Measurements from ENCODE around the gene SMIM10. TPM values are rescaled to one million over a fixed set of nuclear protein-coding genes. Genes with fewer than 3 reads are reported as not detected.
"Not testable (repeated sequence)": the region's sequence is repeated elsewhere in the genome, so short reads cannot be mapped to it uniquely, and the experiment has no call there.

Gene SMIM10
- total and polyA plus RNA-seq, 2 donors (not counting 1 experiment from before 2014, with no cell fraction given), result 10.2 to 12.6 TPM

DNA sequence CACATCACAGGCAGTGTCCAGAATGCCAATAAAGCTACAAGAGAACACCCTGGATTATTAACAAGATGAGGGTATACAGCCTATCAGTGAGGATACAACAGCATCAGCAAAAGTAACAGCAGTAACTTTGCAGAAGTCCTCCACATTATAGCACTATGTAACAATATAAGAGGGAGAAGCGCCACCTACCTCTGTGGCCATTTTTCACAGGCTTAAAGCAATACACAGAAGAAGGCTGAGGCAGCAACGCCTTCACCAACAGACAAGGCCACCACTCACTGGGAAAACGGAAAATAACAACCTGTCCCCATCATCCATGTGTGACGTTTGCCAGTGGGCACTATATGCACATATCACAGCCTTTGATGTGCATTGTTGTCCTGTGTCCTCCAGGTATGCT is 19.0 kb downstream of the SMIM10 start:
- TF ChIP-seq, protein P1, sequence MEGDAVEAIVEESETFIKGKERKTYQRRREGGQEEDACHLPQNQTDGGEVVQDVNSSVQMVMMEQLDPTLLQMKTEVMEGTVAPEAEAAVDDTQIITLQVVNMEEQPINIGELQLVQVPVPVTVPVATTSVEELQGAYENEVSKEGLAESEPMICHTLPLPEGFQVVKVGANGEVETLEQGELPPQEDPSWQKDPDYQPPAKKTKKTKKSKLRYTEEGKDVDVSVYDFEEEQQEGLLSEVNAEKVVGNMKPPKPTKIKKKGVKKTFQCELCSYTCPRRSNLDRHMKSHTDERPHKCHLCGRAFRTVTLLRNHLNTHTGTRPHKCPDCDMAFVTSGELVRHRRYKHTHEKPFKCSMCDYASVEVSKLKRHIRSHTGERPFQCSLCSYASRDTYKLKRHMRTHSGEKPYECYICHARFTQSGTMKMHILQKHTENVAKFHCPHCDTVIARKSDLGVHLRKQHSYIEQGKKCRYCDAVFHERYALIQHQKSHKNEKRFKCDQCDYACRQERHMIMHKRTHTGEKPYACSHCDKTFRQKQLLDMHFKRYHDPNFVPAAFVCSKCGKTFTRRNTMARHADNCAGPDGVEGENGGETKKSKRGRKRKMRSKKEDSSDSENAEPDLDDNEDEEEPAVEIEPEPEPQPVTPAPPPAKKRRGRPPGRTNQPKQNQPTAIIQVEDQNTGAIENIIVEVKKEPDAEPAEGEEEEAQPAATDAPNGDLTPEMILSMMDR (conservative IDR thresholded peaks at IDR 0.05 in 1 of 2, IDR thresholded peaks at IDR 0.05 in 1 of 2; ENCODE audit: low read depth in 1 of 2, low read length in 2 of 2), result no peak
- TF ChIP-seq EZH2 (IDR thresholded peaks at IDR 0.05; ENCODE audit: low read length, missing control alignments), result no peak
- no peaks in the 10 kb centered on the region for H3K79me2 ChIP-seq (ENCODE audit: control insufficient read depth, insufficient read depth, low read length)
- no peaks in the 10 kb centered on the region for H3K27me3 ChIP-seq (ENCODE audit: control insufficient read depth, insufficient read depth, low read length)
- H2AFZ ChIP-seq (ENCODE audit: low read length), result no peak overlapping the region
- H3K27ac ChIP-seq (ENCODE audit: insufficient read depth, low read length), result no peak overlapping the region
- no peak overlapping the region for H3K9ac ChIP-seq (ENCODE audit: insufficient read depth, low read length)
- no peak overlapping the region for H3K4me2 ChIP-seq (ENCODE audit: extremely low read depth, insufficient read depth, low read length)
- H4K20me1 ChIP-seq (ENCODE audit: control insufficient read depth, extremely low read depth, insufficient read depth, low read length), result no peaks in the 10 kb centered on the region
- H3K4me3 ChIP-seq (replicated peaks in 1 of 4; ENCODE audit: control extremely low read depth in 1 of 4, insufficient read depth in 1 of 4, low read depth in 3 of 4, low read length in 4 of 4), result no peak overlapping the region
- no peak for DNase-seq (ENCODE audit: low read depth in 2 of 2)
- no peaks in the 10 kb centered on the region for H3K9me3 ChIP-seq (ENCODE audit: control insufficient read depth, insufficient read depth, low read depth, low read length)
- H3K4me1 ChIP-seq (ENCODE audit: control insufficient read depth, extremely low read depth, insufficient read depth, low read length), result no peaks in the 10 kb centered on the region
- no peaks in the 10 kb centered on the region for H3K36me3 ChIP-seq (ENCODE audit: control insufficient read depth, insufficient read depth, low read length)

DNA sequence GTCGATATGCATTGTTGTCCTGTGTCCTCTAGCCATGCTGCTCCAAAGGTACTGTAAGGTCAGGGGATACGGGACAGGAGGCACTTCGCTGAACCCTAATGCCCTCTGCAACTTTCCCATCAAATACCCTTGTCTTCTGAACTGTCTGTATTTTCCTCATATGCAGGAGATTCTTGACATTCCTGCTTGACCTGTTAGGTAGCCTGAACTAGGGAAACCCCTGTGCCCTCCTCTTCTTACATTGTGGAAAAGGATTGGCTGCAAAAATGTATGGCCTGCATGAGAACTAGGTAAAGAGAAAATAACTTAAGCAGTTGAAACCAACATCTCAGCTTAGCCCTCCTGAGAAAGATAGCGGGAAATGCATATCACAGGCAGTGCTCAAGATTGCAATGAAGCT is 20.1 kb downstream of the SMIM10 start:
- Histone ChIP-seq H2AFZ (ENCODE audit: low read length) (no peak overlapping the region), H3K4me3 (replicated peaks in 1 of 4; ENCODE audit: control extremely low read depth in 1 of 4, insufficient read depth in 1 of 4, low read depth in 3 of 4, low read length in 4 of 4) (no peak overlapping the region), H4K20me1 (ENCODE audit: control insufficient read depth, extremely low read depth, insufficient read depth, low read length) (no peaks in the 10 kb centered on the region), H3K27me3 (ENCODE audit: control insufficient read depth, insufficient read depth, low read length) (no peaks in the 10 kb centered on the region), H3K27ac (ENCODE audit: insufficient read depth, low read length) (no peak overlapping the region), H3K36me3 (ENCODE audit: control insufficient read depth, insufficient read depth, low read length) (no peaks in the 10 kb centered on the region), H3K9me3 (ENCODE audit: control insufficient read depth, insufficient read depth, low read depth, low read length) (no peaks in the 10 kb centered on the region), H3K4me2 (ENCODE audit: extremely low read depth, insufficient read depth, low read length) (no peak overlapping the region), H3K79me2 (ENCODE audit: control insufficient read depth, insufficient read depth, low read length) (no peaks in the 10 kb centered on the region), H3K9ac (ENCODE audit: insufficient read depth, low read length) (no peak overlapping the region), H3K4me1 (ENCODE audit: control insufficient read depth, extremely low read depth, insufficient read depth, low read length) (no peaks in the 10 kb centered on the region)
- TF ChIP-seq, protein P1 (conservative IDR thresholded peaks at IDR 0.05 in 1 of 2, IDR thresholded peaks at IDR 0.05 in 1 of 2; ENCODE audit: low read depth in 1 of 2, low read length in 2 of 2), result no peak
- no peak for TF ChIP-seq EZH2 (IDR thresholded peaks at IDR 0.05; ENCODE audit: low read length, missing control alignments)
- DNase-seq (ENCODE audit: low read depth in 2 of 2), result no peak

DNA sequence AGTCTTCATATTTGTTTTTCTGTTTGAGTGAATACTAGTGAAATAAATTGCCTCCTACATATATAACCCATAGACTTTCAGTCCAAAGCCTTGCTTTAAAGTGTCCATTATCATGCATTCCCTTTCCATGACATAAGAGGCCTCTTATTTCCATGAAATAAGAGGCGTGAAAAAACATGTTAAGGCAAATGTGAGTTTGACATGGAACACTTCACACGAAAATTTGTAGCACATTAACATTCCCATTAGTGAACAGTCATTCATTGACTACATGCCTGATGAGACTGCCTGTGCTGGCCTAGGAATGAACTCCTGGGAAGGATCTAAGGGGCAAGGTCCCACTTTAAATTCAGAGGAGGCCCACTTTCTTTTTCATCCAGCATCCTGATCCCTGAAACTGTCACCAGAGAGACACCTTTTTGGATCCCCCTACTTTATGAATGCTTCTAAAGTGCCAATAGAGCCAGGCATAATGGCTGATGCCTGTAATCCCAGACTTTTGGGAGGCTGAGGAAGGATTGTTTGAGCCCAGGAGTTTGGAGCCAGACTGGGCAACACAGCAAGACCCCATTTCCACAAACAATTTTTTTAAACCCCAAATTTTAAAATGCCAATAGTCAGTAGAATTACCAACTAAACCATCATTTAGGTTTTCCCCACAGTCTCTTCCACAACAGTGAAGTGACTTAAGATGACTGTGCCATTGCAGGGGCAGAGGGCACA is 24.9 kb downstream of the SMIM10 start:
- TF ChIP-seq, protein P1 (conservative IDR thresholded peaks at IDR 0.05 in 1 of 2, IDR thresholded peaks at IDR 0.05 in 1 of 2; ENCODE audit: low read depth in 1 of 2, low read length in 2 of 2), result no peak
- no peak for TF ChIP-seq EZH2 (IDR thresholded peaks at IDR 0.05; ENCODE audit: low read length, missing control alignments)
- no peaks in the 10 kb centered on the region for H3K9me3 ChIP-seq (ENCODE audit: control insufficient read depth, insufficient read depth, low read depth, low read length)
- H4K20me1 ChIP-seq (ENCODE audit: control insufficient read depth, extremely low read depth, insufficient read depth, low read length), result no peaks in the 10 kb centered on the region
- no peak overlapping the region for H3K4me3 ChIP-seq (replicated peaks in 1 of 4; ENCODE audit: control extremely low read depth in 1 of 4, insufficient read depth in 1 of 4, low read depth in 3 of 4, low read length in 4 of 4)
- no peaks in the 10 kb centered on the region for H3K4me1 ChIP-seq (ENCODE audit: control insufficient read depth, extremely low read depth, insufficient read depth, low read length)
- DNase-seq (ENCODE audit: low read depth in 2 of 2), result no peak
- H3K4me2 ChIP-seq (ENCODE audit: extremely low read depth, insufficient read depth, low read length), result no peak overlapping the region
- H3K79me2 ChIP-seq (ENCODE audit: control insufficient read depth, insufficient read depth, low read length), result no peaks in the 10 kb centered on the region
- H3K36me3 ChIP-seq (ENCODE audit: control insufficient read depth, insufficient read depth, low read length), result no peaks in the 10 kb centered on the region
- H3K27me3 ChIP-seq (ENCODE audit: control insufficient read depth, insufficient read depth, low read length), result no peaks in the 10 kb centered on the region
- H3K27ac ChIP-seq (ENCODE audit: insufficient read depth, low read length), result no peak overlapping the region
- H2AFZ ChIP-seq (ENCODE audit: low read length), result no peak overlapping the region
- H3K9ac ChIP-seq (ENCODE audit: insufficient read depth, low read length), result no peak overlapping the region

DNA sequence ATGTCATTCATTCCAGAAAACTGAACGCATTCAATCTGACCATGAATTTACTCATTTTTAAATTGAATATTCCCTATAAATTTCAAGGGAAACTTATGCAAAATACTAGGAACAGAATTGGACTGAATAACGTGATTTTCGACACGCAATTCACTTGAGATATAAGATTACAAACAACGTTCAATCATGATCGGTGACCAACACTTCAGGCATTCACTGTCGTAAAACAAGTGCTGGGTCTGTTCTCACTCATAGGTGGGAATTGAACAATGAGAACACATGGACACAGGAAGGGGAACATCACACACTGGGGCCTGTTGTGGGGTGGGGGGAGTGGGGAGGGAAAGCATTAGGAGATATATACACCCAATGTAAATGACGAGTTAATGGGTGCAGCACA is 29.1 kb downstream of the SMIM10 start:
- H3K27ac ChIP-seq (ENCODE audit: insufficient read depth, low read length); H3K9me3 ChIP-seq (ENCODE audit: control insufficient read depth, insufficient read depth, low read depth, low read length); H3K4me2 ChIP-seq (ENCODE audit: extremely low read depth, insufficient read depth, low read length); H3K9ac ChIP-seq (ENCODE audit: insufficient read depth, low read length); H3K27me3 ChIP-seq (ENCODE audit: control insufficient read depth, insufficient read depth, low read length); H3K4me3 ChIP-seq (replicated peaks in 1 of 4; ENCODE audit: control extremely low read depth in 1 of 4, insufficient read depth in 1 of 4, low read depth in 3 of 4, low read length in 4 of 4); H3K4me1 ChIP-seq (ENCODE audit: control insufficient read depth, extremely low read depth, insufficient read depth, low read length); H3K36me3 ChIP-seq (ENCODE audit: control insufficient read depth, insufficient read depth, low read length); H2AFZ ChIP-seq (ENCODE audit: low read length); H4K20me1 ChIP-seq (ENCODE audit: control insufficient read depth, extremely low read depth, insufficient read depth, low read length); DNase-seq (ENCODE audit: low read depth in 2 of 2); H3K79me2 ChIP-seq (ENCODE audit: control insufficient read depth, insufficient read depth, low read length): not testable (repeated sequence)

DNA sequence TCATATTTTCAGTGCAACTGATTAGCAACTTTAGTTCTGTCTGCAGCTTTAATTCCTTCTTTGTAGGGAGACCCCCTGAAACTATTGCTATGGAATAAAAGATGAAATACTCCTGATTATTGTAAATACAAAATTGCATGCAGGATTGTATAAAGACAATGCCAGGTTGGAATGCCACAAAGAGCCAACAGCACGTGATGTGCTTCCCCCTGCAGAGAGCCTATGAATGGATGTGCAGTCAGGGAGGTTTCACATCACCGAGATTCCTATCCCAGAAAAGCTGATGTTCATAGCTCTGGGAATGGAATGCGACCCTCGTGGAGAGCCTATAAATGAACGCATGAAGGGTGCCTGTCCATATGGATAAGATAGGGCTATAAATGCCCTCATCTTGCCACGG is 33.0 kb downstream of the SMIM10 start:
- not testable (repeated sequence) for H4K20me1 ChIP-seq (ENCODE audit: control insufficient read depth, extremely low read depth, insufficient read depth, low read length); H3K4me2 ChIP-seq (ENCODE audit: extremely low read depth, insufficient read depth, low read length); H3K9me3 ChIP-seq (ENCODE audit: control insufficient read depth, insufficient read depth, low read depth, low read length); DNase-seq (ENCODE audit: low read depth in 2 of 2); H3K27ac ChIP-seq (ENCODE audit: insufficient read depth, low read length); H3K4me3 ChIP-seq (replicated peaks in 1 of 4; ENCODE audit: control extremely low read depth in 1 of 4, insufficient read depth in 1 of 4, low read depth in 3 of 4, low read length in 4 of 4); H3K36me3 ChIP-seq (ENCODE audit: control insufficient read depth, insufficient read depth, low read length); H3K4me1 ChIP-seq (ENCODE audit: control insufficient read depth, extremely low read depth, insufficient read depth, low read length); H3K9ac ChIP-seq (ENCODE audit: insufficient read depth, low read length); H3K27me3 ChIP-seq (ENCODE audit: control insufficient read depth, insufficient read depth, low read length); H3K79me2 ChIP-seq (ENCODE audit: control insufficient read depth, insufficient read depth, low read length); H2AFZ ChIP-seq (ENCODE audit: low read length)
